Mucosa of rectum (tissue), 2 donors: ENCODE measurements around the gene PSMA5.

Experiments
- H3K27ac ChIP-seq, 2 donors: one replicate each; pipeline ENCODE4 v1.7.0; 2013; ENCODE audit warnings: inconsistent platforms in 2 of 2, low read depth in 2 of 2, low read length in 2 of 2
- H3K27me3 ChIP-seq, 2 donors: one replicate each; pipeline ENCODE4 v1.7.0; 2013; ENCODE audit warnings: low read length in 2 of 2; ENCODE audit not compliant: control insufficient read depth in 2 of 2, insufficient read depth in 2 of 2
- H3K36me3 ChIP-seq, 2 donors: one replicate each; pipeline ENCODE4 v1.7.0; 2013; ENCODE audit warnings: low read length in 2 of 2; ENCODE audit not compliant: control insufficient read depth in 2 of 2, insufficient read depth in 2 of 2
- H3K4me1 ChIP-seq, 2 donors: one replicate each; pipeline ENCODE4 v1.7.0; 2013; ENCODE audit warnings: low read length in 2 of 2, mild to moderate bottlenecking in 1 of 2; ENCODE audit not compliant: control insufficient read depth in 2 of 2, insufficient read depth in 2 of 2
- H3K4me3 ChIP-seq, 2 donors: one replicate each; pipeline ENCODE4 v1.7.0; 2013; ENCODE audit warnings: low read length in 2 of 2
- H3K9ac ChIP-seq, 2 donors: one replicate each; pipeline ENCODE4 v1.7.0; 2013; ENCODE audit warnings: low read length in 2 of 2, low read depth in 1 of 2, mild to moderate bottlenecking in 1 of 2
- H3K9me3 ChIP-seq, 2 donors: one replicate each; pipeline ENCODE4 v1.7.0; 2013; ENCODE audit warnings: low read length in 2 of 2; ENCODE audit not compliant: control insufficient read depth in 2 of 2
- donor health status: healthy.
- donor health status: Normal muscosa, but diverticular disease.

PSMA5 gene

DNA sequence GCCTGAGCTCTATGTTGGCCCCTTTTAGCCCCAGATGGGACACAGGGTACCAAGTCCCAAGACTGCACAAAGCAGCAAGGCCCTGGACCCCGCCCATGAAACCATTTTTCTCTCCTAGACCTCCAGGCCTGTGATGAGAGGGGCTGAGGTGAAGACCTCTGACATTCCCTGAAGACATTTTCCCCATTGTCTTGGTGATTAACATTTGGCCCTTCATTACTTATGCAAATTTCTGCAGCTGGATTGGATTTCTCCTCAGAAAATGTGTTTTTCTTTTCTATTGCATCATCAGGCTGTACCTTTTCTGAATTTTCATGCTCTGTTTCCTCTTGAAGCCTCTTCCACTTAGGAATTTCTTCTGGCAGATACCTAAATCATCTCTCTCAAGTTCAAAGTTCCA, 8.2 kb upstream of the PSMA5 start:
- Histone ChIP-seq H3K9me3 (no peaks in the 10 kb centered on the region), H3K4me3 (no peak overlapping the region), H3K9ac (no peak overlapping the region), H3K36me3 (no peaks in the 10 kb centered on the region), H3K27ac (no peak overlapping the region), H3K27me3 (no peaks in the 10 kb centered on the region), H3K4me1 (no peaks in the 10 kb centered on the region)

GRCh38 chr1:109433322-109433721, 7.1 kb upstream of the PSMA5 start:
- Histone ChIP-seq H3K36me3 (no peaks in the 10 kb centered on the region), H3K9ac (no peak overlapping the region), H3K4me3 (no peak overlapping the region), H3K27ac (no peak overlapping the region), H3K9me3 (no peaks in the 10 kb centered on the region), H3K27me3 (no peaks in the 10 kb centered on the region), H3K4me1 (no peaks in the 10 kb centered on the region)

DNA sequence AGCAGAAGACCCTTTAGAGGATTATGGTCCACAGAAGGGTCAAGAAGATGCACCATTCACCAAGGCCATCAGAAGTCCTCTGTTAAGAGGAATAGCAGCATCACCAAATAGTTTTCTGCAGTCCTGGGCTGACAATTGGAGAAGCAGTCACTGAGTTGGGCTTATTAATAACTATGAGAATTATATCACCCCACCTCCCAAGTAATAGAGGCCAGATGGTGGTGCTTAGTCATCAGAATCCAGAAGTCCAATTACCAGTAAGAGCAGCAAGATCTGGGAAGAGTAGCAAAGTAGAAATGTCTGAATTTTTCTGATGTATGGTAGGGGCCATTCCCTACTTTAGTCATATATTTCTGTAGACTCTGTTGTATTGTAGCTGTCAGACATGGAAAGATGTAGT, 6.1 kb upstream of the PSMA5 start:
- Histone ChIP-seq H3K27me3 (no peaks in the 10 kb centered on the region), H3K27ac (no peak overlapping the region), H3K36me3 (no peaks in the 10 kb centered on the region), H3K9ac (no peak overlapping the region), H3K4me3 (no peak overlapping the region), H3K4me1 (peaks cover 0 to 5% of the 10 kb centered on the region in 2 donors), H3K9me3 (no peaks in the 10 kb centered on the region)

DNA sequence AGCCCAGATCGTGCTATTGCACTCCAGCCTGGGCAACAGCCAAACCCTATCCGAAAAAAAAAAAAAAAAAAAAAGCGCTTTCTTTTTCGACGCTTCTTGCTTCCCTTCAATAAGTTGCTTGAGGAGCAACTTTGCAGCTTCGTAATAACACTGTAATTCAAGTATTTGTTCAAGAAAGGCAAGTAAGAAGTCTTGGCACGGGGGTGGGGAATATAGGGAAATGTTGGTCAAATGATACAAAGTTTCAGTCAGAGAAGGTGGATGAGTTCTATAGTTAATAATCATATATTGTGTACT, 871 bp upstream of the PSMA5 start:
- peak overlapping the region; percentile 94 to 98 for H3K4me3 ChIP-seq
- H3K36me3 ChIP-seq, result no peaks in the 10 kb centered on the region
- peaks cover 6 to 20% of the 10 kb centered on the region in 2 donors for H3K4me1 ChIP-seq
- H3K27ac ChIP-seq, result peak overlapping the region; percentile 88 to 92
- peak overlapping the region; percentile 52 to 62 for H3K9ac ChIP-seq
- no peaks in the 10 kb centered on the region for H3K27me3 ChIP-seq
- no peaks in the 10 kb centered on the region for H3K9me3 ChIP-seq

- peaks cover 6 to 20% of the 10 kb centered on the region in 2 donors for H3K4me1 ChIP-seq
- no peaks in the 10 kb centered on the region for H3K27me3 ChIP-seq
- peaks cover 6% of the 10 kb centered on the region in 2 donors for H3K36me3 ChIP-seq
- no peaks in the 10 kb centered on the region for H3K9me3 ChIP-seq
- peak overlapping the region; percentile 94 to 98 for H3K4me3 ChIP-seq
- peak overlapping the region; percentile 77 to 87 for H3K9ac ChIP-seq
- H3K27ac ChIP-seq, result peak overlapping the region; percentile 88 to 92
These were observed 612 bp downstream of the PSMA5 start for GRCh38 chr1:109425391-109426280.

- Histone ChIP-seq H3K36me3 (peaks cover 11 to 16% of the 10 kb centered on the region in 2 donors), H3K27ac (no peak overlapping the region), H3K4me1 (peaks cover 6 to 20% of the 10 kb centered on the region in 2 donors), H3K9me3 (no peaks in the 10 kb centered on the region), H3K9ac (no peak overlapping the region), H3K27me3 (no peaks in the 10 kb centered on the region), H3K4me3 (no peak overlapping the region)
These were observed 2.8 kb downstream of the PSMA5 start for GRCh38 chr1:109423498-109423897.

DNA sequence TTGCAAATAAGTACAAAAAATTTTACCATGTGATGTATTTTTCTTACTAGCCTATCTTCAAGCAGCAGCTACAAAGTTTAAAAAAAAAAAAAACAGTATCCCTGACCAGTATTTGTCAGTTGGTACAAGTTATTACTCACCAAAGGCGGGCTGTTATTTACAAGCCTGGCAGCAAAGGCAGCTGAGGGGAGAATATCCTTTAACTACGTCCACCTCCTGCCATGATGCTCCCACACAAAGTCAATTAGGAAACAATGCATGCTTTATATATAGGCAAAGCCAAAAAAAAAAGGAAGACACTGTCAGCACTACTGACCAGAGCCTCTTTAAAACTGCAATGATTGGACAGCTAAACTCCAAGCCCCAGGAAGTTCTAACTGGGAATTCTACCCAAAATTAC, 13.7 kb downstream of the PSMA5 start:
- H3K9ac ChIP-seq, result no peak overlapping the region
- no peak overlapping the region for H3K27ac ChIP-seq
- no peaks in the 10 kb centered on the region for H3K4me1 ChIP-seq
- H3K36me3 ChIP-seq, result peaks cover 72 to 88% of the 10 kb centered on the region in 2 donors
- no peak overlapping the region for H3K4me3 ChIP-seq
- no peaks in the 10 kb centered on the region for H3K9me3 ChIP-seq
- no peaks in the 10 kb centered on the region for H3K27me3 ChIP-seq

GRCh38 chr1:109404838-109405237, 21.4 kb downstream of the PSMA5 start:
- Histone ChIP-seq H3K36me3 (peaks cover 41 to 59% of the 10 kb centered on the region in 2 donors), H3K4me3 (no peak overlapping the region), H3K4me1 (no peaks in the 10 kb centered on the region), H3K9ac (no peak overlapping the region), H3K27ac (no peak overlapping the region), H3K9me3 (no peaks in the 10 kb centered on the region), H3K27me3 (no peaks in the 10 kb centered on the region)

DNA sequence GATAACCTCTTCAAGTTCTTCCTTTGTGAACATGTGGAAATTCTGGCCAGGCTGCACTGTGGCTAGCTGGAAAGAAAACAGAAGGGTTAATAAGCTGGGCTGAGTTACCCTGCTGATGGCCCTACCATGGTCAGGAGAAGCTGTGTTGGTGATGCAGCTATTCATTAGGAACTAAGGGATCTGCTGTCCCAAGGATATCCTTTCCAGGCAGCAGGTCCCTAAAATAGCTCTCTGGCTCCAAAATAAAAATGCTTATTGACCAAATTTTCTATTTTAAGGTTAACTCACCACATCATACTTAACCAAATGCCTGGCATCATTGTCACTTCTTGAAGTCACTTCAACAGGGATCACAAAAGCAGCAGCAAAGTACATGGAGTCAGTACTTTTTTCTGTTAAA, 24.2 kb downstream of the PSMA5 start:
- Histone ChIP-seq H3K9me3 (no peaks in the 10 kb centered on the region), H3K4me3 (no peak overlapping the region), H3K27ac (no peak overlapping the region), H3K27me3 (no peaks in the 10 kb centered on the region), H3K4me1 (peaks cover 4 to 11% of the 10 kb centered on the region in 2 donors), H3K9ac (no peak overlapping the region), H3K36me3 (peaks cover 25 to 33% of the 10 kb centered on the region in 2 donors)

DNA sequence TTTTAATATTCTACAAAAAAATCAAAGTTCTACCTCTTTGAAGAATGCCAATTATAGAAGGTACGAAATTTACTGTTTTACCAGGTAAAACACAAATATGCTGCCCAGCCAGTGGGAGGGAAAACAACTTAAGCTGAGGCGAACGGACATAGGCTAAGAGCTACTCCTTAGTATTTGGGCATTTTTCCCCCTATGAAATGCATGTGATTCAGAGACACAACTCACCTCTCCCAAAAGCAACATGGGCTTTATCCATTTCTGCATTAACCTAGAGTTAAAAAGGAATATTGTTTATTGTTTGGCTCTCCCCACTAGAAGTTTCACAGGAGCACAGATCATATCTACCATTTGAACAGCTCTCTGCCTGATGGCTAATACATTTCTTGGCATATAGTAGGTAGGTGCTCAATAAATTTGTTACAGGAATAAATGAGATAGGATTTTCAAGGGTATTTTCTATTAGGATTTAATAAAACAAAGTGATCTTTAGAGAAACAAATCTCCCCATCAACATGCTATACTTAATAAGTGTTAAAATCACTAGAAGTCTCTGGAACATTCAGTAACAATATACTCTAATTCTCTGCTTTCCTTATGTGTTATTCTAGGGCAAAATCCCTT, 26.1 kb downstream of the PSMA5 start:
- H3K4me3 ChIP-seq, result no peak overlapping the region
- peaks cover 25 to 28% of the 10 kb centered on the region in 2 donors for H3K36me3 ChIP-seq
- no peaks in the 10 kb centered on the region for H3K27me3 ChIP-seq
- no peak overlapping the region for H3K9ac ChIP-seq
- H3K9me3 ChIP-seq, result no peaks in the 10 kb centered on the region
- peaks cover 11 to 18% of the 10 kb centered on the region in 2 donors for H3K4me1 ChIP-seq
- no peak overlapping the region for H3K27ac ChIP-seq
